Occipital lobe (tissue), 2 donors: ENCODE data around the gene ADAMTSL2. TPM values are rescaled to one million over a fixed set of nuclear protein-coding genes. Genes with fewer than 3 reads are reported as not detected.

Source experiments
- DNase-seq: peaks from one replicate; lab custom pipeline; 2025; lab: John Stamatoyannopoulos, UW
- total RNA-seq: library from RNA; depleted of rRNA; stranded (reverse); fragments of >200 nt; gene quantifications from one replicate; pipeline ENCODE4 v1.2.3, GENCODE V29; 2014

Gene ADAMTSL2
- total RNA-seq, 1 donor from 2014 or later, result 3.3 TPM

DNA sequence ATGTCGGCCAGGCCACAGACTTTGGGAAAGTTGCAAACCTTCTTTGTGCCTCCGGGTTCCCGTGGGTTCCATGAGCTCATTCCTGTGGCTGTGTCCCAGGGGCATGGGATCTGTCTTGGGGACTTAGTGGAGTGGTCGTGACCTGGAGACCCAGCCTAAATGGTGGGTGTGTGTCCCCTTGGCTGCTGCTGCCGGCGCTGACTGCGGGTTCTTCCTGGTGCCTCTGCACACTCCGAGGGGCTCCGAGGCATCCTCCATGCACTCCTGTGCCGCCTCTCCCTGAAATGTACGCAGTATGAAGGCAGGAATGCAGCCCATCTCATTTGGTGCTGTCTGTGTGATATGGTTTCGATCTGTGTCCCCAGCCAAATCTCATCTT, 34.6 kb upstream of the ADAMTSL2 start:
- DNase-seq, result no peak

GRCh38 chr9:133502112-133502511, 32.4 kb upstream of the ADAMTSL2 start:
- no peak for DNase-seq

GRCh38 chr9:133505186-133505830, 29.2 kb upstream of the ADAMTSL2 start:
- DNase-seq, result no peak

DNA sequence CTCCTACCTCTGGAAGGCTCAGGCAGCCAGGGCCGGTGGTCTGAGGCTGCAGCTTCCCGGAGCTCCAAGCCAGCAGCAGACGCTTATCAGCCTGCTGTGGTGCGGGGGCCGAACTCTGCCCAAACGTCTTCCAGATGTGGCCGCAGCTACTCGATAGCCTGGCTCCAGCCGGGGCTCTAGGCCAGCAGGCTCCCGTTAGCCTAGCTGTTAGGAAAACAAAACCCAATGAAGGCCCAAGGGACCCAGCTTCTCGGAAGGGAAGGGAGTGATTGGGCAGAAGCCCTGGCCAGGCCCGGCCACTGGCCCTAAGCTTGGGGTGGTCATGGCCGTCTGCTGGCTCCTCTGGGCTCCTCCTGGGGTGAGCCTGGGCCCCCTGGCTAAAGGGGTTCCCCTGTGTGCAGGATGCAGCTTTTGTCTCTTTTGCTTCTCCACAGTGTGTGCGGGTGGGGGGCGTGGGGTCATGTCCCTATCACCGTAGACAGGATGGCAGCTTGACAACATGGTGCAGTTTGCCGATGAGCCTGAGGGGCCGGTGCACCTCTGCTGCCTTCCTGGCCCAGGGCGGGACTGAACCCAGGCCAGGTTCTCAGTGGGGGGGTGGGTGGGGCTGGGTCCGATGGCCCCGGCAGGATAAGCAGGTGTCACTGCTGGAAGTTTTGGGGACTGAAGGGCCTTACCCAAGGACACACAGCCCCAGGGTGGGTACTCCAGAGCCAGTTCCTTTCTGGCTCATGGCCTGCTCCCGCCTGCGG, 28.4 kb upstream of the ADAMTSL2 start:
- DNase-seq, result no peak

DNA sequence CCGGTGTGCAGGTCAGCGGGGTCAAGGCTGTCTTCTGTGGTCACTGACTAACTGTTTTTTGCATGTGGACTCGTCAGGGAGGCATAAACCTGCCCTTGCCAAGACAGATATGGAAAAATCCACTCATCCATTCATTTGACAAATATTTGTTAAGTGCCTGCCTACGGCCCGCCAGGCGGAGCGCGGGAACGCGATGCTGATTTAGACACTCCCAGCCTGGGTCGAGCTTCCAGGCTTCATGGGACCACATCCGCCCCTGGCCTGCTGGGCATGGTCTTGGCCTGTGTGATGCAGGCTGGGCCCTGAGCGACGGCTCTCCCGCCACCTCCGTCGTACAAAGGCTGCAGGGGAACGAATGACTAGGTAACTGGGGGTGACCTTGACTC, 27.9 kb upstream of the ADAMTSL2 start:
- no peak for DNase-seq

GRCh38 chr9:133507246-133507965, 27.1 kb upstream of the ADAMTSL2 start:
- no peak for DNase-seq

DNA sequence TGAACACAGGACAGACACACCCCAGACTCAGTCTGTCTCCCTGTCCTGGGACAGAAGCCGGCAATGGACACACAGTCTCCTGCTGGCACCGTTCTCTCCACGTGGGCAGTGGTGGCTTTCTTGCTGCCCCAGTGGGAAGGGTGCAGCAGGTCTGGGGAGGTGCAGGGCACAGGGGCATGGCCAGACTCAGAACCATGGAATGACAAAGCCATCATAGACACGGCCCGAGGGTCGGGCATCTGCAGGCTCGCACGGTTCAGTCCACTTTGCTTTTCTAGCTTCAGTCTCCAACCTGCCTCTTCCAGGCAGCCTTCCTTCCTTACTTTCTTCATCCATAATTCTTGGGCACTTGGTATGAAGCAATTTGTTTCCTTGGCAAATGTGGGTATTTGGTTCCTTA, 26.5 kb upstream of the ADAMTSL2 start:
- no peak for DNase-seq

DNA sequence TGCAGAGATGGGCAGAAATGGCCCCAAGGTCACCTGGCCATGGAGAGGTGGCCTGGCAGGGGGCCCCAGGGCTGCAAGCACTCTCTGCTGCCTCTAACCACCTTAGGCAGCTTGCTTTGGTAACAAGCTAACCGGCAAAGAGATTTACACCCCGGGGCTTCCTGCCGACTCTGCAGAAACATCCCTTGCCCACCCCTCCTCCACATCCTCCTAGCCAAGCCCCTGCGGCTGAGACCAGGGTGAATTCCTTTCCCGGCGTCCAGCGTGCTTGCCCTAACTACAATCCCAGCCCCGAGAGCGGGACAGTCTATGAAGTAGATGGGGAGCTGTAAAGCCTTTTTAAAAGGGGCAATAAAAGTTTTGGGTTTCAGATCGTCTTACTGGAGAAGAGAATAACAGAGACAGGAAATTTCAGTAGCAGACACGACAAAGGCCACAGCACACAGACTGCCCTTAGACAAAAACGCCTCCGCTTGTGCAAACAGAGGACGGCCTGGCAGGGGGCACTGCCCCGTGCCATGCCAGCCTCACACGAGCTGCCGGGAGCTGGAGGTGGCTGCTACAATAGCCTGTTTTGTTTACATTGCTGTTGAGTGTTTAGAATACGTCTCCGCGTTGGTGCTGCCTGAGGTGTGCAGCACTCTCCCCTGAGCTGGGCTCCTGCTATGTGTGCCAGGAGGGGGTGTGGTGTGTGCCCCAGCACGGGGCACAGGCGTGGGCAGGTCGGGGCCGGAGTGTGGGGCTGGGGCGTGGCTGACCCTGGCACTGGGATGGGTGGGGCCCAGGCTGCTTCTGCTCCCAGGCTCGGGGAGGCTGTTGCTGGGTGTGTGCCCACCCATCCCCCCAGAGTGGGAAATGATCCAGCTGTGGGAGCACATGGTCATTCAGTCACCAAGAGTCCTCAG, 25.1 kb upstream of the ADAMTSL2 start:
- DNase-seq, result no peak

DNA sequence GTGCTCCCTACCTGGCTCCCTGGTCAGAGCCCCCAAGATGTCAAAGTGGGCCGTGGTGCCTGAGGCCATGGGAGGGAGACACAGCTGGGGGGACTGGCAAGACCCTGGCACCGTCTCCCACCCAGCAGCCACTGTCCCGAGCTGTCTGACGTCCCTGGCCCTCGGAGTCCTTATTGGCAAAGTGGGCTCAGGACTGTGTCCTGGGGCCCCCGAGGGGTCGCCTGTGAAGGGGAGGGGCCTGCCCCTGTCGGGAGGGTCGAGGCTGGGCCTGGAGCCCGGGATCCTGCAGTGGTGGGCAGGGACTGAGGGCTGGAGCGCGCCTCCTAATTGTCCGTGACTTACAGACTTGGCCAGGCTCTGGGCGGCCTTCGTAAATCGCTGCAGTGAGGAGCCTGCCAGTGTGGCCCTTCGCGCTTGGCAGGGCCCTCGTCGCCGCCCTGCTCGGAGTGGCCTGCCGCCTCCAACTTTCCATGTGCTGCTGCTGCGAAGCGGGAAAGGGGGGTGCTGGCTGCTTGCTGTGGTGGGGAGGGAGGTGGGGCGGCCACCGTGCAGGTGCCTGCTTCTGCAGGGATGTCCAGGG, 23.5 kb upstream of the ADAMTSL2 start:
- no peak for DNase-seq

- no peak for DNase-seq
These were observed 22.9 kb upstream of the ADAMTSL2 start for GRCh38 chr9:133511607-133512006.

DNA sequence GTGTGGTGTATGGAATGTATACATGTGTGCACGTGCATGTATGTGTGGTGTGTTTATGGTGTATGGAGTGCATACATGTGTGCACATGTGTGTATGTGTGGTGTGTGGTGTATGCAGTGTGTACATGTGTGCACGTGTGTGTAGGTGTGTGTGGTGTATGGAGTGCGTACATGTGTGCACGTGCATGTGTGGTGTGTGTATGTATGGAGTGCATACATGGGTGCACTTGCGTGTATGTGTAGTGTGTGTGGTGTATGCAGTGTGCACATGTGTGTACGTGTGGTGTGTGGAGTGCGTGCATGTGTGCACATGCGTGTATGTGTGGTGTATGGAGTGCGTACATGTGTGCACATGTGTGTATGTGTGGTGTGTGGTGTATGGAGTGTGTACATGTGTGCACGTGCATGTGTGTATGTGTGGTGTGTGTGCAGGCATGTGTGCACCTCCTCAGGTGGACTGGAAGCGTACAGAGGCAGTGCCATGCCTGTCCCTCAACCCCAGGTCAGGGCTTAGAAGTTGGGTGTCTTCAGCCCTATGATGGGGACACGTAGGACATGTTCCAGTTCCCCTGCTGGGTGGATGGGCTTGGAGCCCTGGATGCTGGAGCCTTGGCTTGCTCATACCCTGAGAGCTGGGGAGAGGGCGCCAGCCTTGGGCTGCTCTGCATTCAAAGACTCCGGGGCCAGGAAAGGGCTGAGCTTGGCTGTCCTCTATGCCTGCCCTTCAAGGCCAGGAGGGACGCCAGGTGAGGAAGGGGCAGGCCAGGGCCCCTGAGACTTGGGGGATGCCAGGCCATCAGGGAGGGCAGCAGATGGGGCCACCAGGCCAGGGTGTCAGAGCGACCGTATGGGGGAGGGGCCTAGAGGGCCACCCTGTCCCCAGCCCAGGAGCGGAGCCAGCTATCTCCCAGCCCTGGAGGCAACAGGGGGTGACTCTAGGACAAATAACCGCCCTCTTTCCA, 22.0 kb upstream of the ADAMTSL2 start:
- no peak for DNase-seq

DNA sequence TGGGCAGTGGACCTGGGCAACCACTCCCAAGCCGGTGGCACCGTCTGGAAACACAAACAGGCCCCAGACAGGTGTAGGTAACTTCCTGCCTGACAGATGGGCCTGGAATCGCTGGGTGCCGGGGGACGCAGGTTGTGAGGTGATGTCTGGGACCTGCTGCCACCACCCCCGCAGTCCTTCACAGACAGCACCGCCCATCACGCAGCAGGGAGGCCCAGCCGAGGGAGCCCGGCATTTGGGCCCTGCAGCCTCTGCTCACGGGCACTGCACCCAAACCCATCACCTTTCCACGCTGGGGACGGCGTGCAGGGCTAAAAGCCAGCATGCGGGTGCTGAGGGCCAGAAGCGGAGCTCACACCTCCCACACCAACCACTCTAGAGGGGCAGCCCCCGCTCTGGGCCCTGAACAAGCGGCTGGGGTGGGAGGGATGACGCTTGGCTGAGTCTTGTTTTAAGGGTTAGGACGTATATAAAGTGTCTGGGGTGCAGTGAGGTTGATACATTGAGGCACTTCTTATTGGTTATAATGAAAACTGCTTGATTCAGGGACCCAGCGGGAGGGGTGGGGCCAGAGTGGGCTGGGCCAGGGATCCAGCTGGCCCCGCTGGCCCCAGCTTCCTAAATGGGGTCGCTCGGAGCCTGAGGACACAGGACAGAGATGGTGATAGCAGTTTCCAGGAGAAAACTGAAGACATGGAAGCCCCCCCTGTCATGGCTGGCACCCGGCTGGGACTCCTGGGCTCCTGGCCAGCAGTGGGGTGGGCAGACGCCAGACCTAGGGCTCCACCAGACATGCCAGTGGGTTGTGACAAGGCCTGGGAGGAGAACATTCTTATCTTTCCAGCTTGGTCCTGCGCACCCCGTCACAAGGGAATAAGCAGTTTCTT, 21.0 kb upstream of the ADAMTSL2 start:
- no peak for DNase-seq

DNA sequence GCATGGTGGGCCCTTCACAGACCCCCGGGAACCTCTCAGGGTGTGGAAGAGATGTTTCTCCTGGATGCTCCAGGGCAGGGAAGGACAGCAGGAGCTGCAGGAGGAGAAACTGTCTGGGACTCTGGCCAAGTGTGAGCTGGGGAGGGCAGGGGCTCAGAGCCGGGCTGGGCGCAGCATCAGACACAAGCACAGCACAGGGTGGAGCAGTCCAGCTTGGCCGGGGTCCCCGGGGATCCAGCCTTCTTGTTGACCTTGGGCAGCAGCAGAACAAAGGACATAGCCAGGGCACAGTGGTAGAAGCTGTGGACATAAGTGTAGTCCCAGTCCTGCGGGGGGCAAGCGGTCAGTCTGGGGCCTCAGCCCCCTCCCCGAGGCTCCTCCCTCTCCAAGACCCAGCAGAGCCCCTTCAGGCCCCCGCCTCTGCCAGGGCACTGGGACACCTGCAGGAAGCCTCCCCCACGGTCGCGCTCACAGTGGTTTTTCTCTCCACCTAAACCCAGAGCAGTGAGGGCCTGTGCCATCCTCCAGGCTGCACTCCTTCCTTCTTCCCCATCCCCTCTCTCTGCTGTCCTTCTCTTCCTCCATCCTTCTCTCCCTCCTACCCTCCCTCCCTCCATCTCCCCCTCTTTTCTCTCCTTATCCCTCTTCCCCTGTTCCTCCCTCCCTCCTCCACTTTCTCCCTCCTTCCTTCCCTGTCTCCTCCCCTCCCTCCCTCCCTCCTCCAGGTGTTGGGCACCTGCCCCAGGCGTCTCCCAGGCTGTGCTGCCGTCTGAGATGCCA, 19.9 kb upstream of the ADAMTSL2 start:
- DNase-seq, result no peak

DNA sequence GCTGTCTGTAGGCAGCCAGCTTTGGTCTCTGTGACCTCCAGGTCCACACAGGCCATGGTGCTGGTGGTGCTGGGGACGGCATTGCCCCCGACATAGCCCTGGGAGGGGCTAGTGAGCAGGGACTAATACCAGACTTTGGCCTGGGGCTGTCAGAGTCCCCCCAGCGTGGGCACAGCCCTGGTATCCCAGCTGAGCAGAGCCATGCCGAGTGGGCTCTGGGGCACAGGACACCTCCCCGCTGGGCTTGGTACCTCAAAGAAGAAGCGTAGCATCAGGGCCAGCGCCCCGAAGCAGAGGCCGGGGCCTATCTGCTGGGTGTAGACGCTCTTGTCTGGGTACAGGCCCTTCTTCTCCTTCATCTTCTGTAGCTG, 19.3 kb upstream of the ADAMTSL2 start:
- DNase-seq, result no peak

- DNase-seq, result no peak
These were observed 18.8 kb upstream of the ADAMTSL2 start for GRCh38 chr9:133515615-133516255.

DNA sequence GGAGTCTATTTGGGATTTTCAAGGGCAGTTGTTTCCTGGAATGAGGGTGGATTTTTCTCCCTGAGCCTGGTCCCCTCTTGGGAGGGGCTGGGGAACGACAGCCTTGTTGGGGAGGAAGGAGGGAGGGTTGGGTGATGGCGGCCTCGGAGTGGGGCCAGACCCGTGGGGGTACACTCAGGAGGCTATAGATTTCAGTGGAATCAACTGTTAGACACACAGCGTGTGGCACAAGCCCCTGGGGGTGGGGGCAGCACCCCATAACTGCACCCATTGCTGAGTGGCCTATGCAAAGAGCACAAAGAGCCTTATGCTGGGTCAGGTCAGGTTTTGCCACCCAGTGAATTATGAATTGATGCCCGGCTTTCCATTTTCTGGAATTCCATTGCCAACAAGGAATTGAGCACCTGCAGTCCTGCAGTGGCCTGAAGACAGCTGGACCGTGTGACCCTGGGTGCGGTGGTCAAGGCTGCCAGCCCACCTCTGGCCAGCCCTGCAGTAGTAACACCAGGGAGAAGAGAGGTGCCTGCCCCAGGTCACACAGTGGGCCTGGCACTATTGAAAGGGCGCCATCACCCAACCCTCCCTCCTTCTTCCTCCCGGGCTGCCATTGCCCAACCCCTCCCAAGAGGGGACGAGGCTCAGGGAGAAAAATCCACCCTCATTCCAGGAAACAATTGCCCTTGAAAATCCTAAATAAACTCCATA, 18.1 kb upstream of the ADAMTSL2 start:
- DNase-seq, result no peak

- DNase-seq, result no peak
These were observed 17.5 kb upstream of the ADAMTSL2 start for GRCh38 chr9:133516961-133517350.
